ENCODE data around the gene KLHDC2. TPM values are rescaled to one million over a fixed set of nuclear protein-coding genes. Genes with fewer than 3 reads are reported as not detected.
"Not testable (repeated sequence)": the region's sequence is repeated elsewhere in the genome, so short reads cannot be mapped to it uniquely, and the experiment has no call there.

KLHDC2 gene
- total RNA-seq, 1 experiment from 2014 or later, result 45.3 TPM

DNA sequence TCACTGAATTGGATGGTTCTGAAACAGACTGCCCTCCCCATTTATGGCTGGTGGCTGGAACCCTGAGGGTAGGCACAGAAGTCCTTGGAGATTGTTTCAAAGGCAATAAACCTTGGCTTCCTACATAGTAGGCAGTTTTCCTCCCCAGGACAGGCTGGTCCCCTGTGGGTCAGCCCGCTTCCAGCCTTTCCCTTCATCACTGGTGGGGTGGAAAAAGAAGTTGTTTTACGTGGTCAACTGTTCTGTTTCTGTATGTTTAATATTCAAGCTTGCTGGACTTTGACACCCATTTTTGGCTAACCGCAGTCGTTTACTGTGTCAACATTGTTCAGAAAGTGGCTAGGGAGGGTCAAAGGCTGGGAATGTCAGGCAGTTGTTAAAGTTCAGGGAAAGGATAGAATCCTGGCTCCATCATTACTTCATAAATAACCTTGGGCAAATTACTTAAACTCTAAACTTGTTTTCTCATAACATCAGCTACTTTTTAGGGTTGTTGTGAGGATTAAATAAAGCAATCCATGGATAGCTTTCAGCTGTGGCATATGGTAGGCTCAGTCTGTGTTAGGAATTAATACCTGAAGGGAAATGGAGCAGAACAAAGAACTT is 2.4 kb downstream of the KLHDC2 start:
- Histone ChIP-seq H4K20me1 (ENCODE audit: insufficient read depth) (peaks cover 11% of the 10 kb centered on the region; the same call in 1 of the 2 replicates), H3K27me3 (ENCODE audit: insufficient read depth, low read depth) (no peaks in the 10 kb centered on the region), H3K79me2 (ENCODE audit: low read depth) (peaks cover 46% of the 10 kb centered on the region), H3K4me3 (peak overlapping the region; percentile 100; the same call in 1 of the 2 replicates), H2AFZ (no peak overlapping the region), H3K9me3 (ENCODE audit: insufficient read depth, low read depth) (no peaks in the 10 kb centered on the region), H3K4me2 (peak overlapping the region; percentile 84), H3K36me3 (ENCODE audit: low read depth) (peaks cover 21% of the 10 kb centered on the region), H3K9me2 (ENCODE audit: insufficient read depth) (no peaks in the 10 kb centered on the region), H3F3A (ENCODE audit: insufficient read depth, low read depth) (peaks cover 49% of the 10 kb centered on the region), H3K27ac (peak overlapping the region; percentile 84), H3K4me1 (replicated peaks; ENCODE audit: insufficient read depth) (peaks cover 36% of the 10 kb centered on the region)
- TF ChIP-seq, protein P1, sequence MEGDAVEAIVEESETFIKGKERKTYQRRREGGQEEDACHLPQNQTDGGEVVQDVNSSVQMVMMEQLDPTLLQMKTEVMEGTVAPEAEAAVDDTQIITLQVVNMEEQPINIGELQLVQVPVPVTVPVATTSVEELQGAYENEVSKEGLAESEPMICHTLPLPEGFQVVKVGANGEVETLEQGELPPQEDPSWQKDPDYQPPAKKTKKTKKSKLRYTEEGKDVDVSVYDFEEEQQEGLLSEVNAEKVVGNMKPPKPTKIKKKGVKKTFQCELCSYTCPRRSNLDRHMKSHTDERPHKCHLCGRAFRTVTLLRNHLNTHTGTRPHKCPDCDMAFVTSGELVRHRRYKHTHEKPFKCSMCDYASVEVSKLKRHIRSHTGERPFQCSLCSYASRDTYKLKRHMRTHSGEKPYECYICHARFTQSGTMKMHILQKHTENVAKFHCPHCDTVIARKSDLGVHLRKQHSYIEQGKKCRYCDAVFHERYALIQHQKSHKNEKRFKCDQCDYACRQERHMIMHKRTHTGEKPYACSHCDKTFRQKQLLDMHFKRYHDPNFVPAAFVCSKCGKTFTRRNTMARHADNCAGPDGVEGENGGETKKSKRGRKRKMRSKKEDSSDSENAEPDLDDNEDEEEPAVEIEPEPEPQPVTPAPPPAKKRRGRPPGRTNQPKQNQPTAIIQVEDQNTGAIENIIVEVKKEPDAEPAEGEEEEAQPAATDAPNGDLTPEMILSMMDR (conservative IDR thresholded peaks at IDR 0.05), result no peak
- no peak for TF ChIP-seq EZH2 (IDR thresholded peaks at IDR 0.05; ENCODE audit: low read depth)
- CTCF ChIA-PET, result no interaction called here
- BruUV-seq (replicated peaks), result no TSS peak
- peak; percentile 35 to 84 for DNase-seq
- intact Hi-C loops (cut with micrococcal nuclease; ENCODE audit: unreplicated experiment), result no loop called here
- POLR2A ChIA-PET (ENCODE audit: unreplicated experiment), result interaction anchor here (0.7 to 1.1 kb wide), 3 partner anchors 150 to 415 kb away, joined by 4 to 6 read pairs (median 5); partner anchors contain the start of gene RPL36AL

DNA sequence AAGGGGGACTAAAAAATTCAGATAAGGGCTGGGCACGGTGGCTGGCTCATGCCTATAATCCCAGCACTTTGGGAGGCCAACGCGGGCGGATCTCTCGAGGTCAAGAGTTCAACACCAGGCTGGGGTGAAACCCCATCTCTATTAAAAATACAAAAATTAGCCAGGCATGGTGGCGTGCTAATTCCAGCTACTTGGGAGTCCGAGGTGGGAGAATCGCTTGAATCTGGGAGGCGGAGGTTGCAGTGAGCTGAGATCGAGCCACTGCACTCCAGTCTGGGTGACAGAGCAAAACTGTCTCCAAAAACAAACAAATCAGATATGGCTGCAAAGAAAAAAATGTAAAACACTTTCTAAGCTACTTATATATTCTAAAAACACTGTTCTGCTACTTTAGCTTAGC is 3.7 kb downstream of the KLHDC2 start:
- intact Hi-C loops (cut with micrococcal nuclease; ENCODE audit: unreplicated experiment); H3K27ac ChIP-seq: not testable (repeated sequence)
- POLR2A ChIA-PET (ENCODE audit: unreplicated experiment), result interaction anchor here (0.7 kb wide), 1 partner anchor 90 kb away, joined by 6 read pairs; no protein-coding TSS in a partner anchor

DNA sequence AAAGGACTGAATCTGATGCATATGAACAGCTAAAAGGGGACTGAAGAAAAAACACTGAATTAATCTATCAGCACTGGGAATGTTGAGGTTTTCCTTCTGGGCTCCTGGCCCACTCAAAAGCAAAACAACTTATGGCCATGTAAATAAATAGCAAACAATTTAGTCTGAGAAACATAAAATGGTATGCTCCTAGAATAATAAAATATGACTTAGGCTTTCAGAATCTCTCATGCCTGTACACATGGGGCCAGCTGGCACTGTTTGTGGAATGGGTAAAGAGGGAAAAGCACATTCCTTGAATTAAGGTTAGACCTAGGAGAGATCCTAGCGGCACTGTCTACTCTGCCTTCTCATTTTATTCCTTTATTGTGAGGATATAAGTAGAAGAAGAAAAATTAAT is 6.2 kb downstream of the KLHDC2 start:
- Histone ChIP-seq H3K9me2 (ENCODE audit: insufficient read depth) (no peaks in the 10 kb centered on the region), H3K27ac (no peak overlapping the region), H3K4me1 (replicated peaks; ENCODE audit: insufficient read depth) (peaks cover 29% of the 10 kb centered on the region), H2AFZ (no peak overlapping the region), H4K20me1 (ENCODE audit: insufficient read depth) (peaks cover 11% of the 10 kb centered on the region; the same call in 1 of the 2 replicates), H3K36me3 (ENCODE audit: low read depth) (peaks cover 31% of the 10 kb centered on the region), H3K27me3 (ENCODE audit: insufficient read depth, low read depth) (no peaks in the 10 kb centered on the region), H3K9me3 (ENCODE audit: insufficient read depth, low read depth) (no peaks in the 10 kb centered on the region), H3K4me3 (no peak overlapping the region), H3K79me2 (ENCODE audit: low read depth) (peaks cover 36% of the 10 kb centered on the region), H3F3A (ENCODE audit: insufficient read depth, low read depth) (peaks cover 41% of the 10 kb centered on the region), H3K4me2 (no peak overlapping the region)
- TF ChIP-seq, protein P1 (conservative IDR thresholded peaks at IDR 0.05), result no peak
- TF ChIP-seq EZH2 (IDR thresholded peaks at IDR 0.05; ENCODE audit: low read depth), result no peak
- BruUV-seq (replicated peaks), result no TSS peak
- CTCF ChIA-PET, result interaction anchor here (0.6 to 1.5 kb wide), 2 partner anchors 55 to 140 kb away, joined by 3 to 5 read pairs; no protein-coding TSS in a partner anchor
- POLR2A ChIA-PET (ENCODE audit: unreplicated experiment), result interaction anchor here (0.5 to 0.6 kb wide), 2 partner anchors 79 to 89 kb away, joined by 3 read pairs; no protein-coding TSS in a partner anchor
- intact Hi-C loops (cut with micrococcal nuclease; ENCODE audit: unreplicated experiment), result no loop called here
- DNase-seq, result no peak

More for the DNA sequence above, 3.7 kb downstream of the KLHDC2 start:
- H3K9me2 ChIP-seq (ENCODE audit: insufficient read depth); DNase-seq; H2AFZ ChIP-seq; H3K27me3 ChIP-seq (ENCODE audit: insufficient read depth, low read depth); BruUV-seq (replicated peaks); H3K9me3 ChIP-seq (ENCODE audit: insufficient read depth, low read depth); H3K4me3 ChIP-seq: not testable (repeated sequence)
- Histone ChIP-seq H4K20me1 (ENCODE audit: insufficient read depth) (peaks cover 11% of the 10 kb centered on the region; the same call in 1 of the 2 replicates), H3F3A (ENCODE audit: insufficient read depth, low read depth) (peaks cover 56% of the 10 kb centered on the region), H3K4me1 (replicated peaks; ENCODE audit: insufficient read depth) (peaks cover 34% of the 10 kb centered on the region), H3K79me2 (ENCODE audit: low read depth) (peaks cover 46% of the 10 kb centered on the region), H3K4me2 (peak overlapping the region; percentile 84), H3K36me3 (ENCODE audit: low read depth) (peaks cover 21% of the 10 kb centered on the region)
- CTCF ChIA-PET, result interaction anchor here (0.6 kb wide), 1 partner anchor 340 kb away, joined by 6 read pairs; no protein-coding TSS in a partner anchor
